ENCODE results near the gene PAM16. TPM values are rescaled to one million over a fixed set of nuclear protein-coding genes. Genes with fewer than 3 reads are reported as not detected.
A peak's percentile ranks its signal among the peaks of the same experiment; 100 is the strongest.

The PAM16 gene
- total RNA-seq, 1 experiment from 2014 or later: 80.4 TPM

- no peak overlapping the region for H3K9ac ChIP-seq (ENCODE audit: extremely low read depth, insufficient read length, low read length)
- peak; percentile 94 for DNase-seq
Measured at GRCh38 chr16:4392382-4393239, 41.5 kb upstream of the PAM16 start.

More at GRCh38 chr16:4392382-4393239, 41.5 kb upstream of the PAM16 start:
- TF ChIP-seq, protein P1, sequence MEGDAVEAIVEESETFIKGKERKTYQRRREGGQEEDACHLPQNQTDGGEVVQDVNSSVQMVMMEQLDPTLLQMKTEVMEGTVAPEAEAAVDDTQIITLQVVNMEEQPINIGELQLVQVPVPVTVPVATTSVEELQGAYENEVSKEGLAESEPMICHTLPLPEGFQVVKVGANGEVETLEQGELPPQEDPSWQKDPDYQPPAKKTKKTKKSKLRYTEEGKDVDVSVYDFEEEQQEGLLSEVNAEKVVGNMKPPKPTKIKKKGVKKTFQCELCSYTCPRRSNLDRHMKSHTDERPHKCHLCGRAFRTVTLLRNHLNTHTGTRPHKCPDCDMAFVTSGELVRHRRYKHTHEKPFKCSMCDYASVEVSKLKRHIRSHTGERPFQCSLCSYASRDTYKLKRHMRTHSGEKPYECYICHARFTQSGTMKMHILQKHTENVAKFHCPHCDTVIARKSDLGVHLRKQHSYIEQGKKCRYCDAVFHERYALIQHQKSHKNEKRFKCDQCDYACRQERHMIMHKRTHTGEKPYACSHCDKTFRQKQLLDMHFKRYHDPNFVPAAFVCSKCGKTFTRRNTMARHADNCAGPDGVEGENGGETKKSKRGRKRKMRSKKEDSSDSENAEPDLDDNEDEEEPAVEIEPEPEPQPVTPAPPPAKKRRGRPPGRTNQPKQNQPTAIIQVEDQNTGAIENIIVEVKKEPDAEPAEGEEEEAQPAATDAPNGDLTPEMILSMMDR (conservative IDR thresholded peaks at IDR 0.05): no peak
- Histone ChIP-seq H2AK5ac (ENCODE audit: insufficient read length, low read length) (peak overlapping the region; percentile 76), H3K4me1 (ENCODE audit: insufficient read depth, low read length) (peaks cover 5% of the 10 kb centered on the region; the same call in 1 of the 2 replicates), H3K9me3 (ENCODE audit: control insufficient read depth, low read depth, low read length) (no peaks in the 10 kb centered on the region), H4K91ac (ENCODE audit: insufficient read length, low read depth, low read length) (peak overlapping the region; percentile 88), H4K20me1 (ENCODE audit: control insufficient read depth, insufficient read depth, insufficient read length) (no peaks in the 10 kb centered on the region), H3K14ac (ENCODE audit: insufficient read depth, low read length) (peak overlapping the region; percentile 78), H3K18ac (ENCODE audit: insufficient read length, low read depth, low read length) (peak overlapping the region; percentile 89), H2BK12ac (ENCODE audit: insufficient read length, low read depth, low read length) (peak overlapping the region; percentile 59), H4K5ac (ENCODE audit: insufficient read length, low read depth, low read length) (peak overlapping the region; percentile 83), H3K4ac (ENCODE audit: low read depth, low read length) (peak overlapping the region; percentile 39), H3T11ph (ENCODE audit: low read length) (no peak overlapping the region), H2BK15ac (ENCODE audit: low read depth, low read length) (no peak overlapping the region), H3K23me2 (ENCODE audit: insufficient read length, low read depth, low read length, poor library complexity, severe bottlenecking) (no peaks in the 10 kb centered on the region), H3K27ac (ENCODE audit: insufficient read length, low read depth, low read length) (peak overlapping the region; percentile 83), H4K8ac (replicated peaks; ENCODE audit: insufficient read length, low read depth, low read length) (peak overlapping the region; percentile 86), H3K4me2 (ENCODE audit: insufficient read depth, insufficient read length, low read length) (peak overlapping the region; percentile 11), H2AFZ (ENCODE audit: low read length) (no peak overlapping the region), H3K23ac (ENCODE audit: insufficient read length, low read depth, low read length) (no peak overlapping the region), H3K56ac (ENCODE audit: insufficient read length, low read depth, low read length) (peak overlapping the region; percentile 74), H2BK120ac (ENCODE audit: low read depth, low read length, poor library complexity, severe bottlenecking) (peak overlapping the region; percentile 93), H3K79me2 (ENCODE audit: insufficient read depth, low read length) (no peaks in the 10 kb centered on the region), H3K79me1 (ENCODE audit: insufficient read depth, low read depth, low read length, poor library complexity, severe bottlenecking) (no peaks in the 10 kb centered on the region), H3K27me3 (ENCODE audit: insufficient read depth, low read length) (no peaks in the 10 kb centered on the region), H2BK20ac (ENCODE audit: low read depth, low read length, poor library complexity, severe bottlenecking) (peak overlapping the region; percentile 78), H2BK5ac (ENCODE audit: insufficient read length, low read length) (peak overlapping the region; percentile 80)
- H3K9me3 Mint-ChIP-seq: no peaks in the 10 kb centered on the region
- peak overlapping the region; percentile 97 to 99 (median 98) for H3K27ac Mint-ChIP-seq
- H3K36me3 Mint-ChIP-seq (ENCODE audit: insufficient read depth in 1 of 3, low read depth in 3 of 3): peaks cover 4 to 6% (median 5%) of the 10 kb centered on the region in 3 experiments; a peak in 3 of 7 replicates
- H3K4me1 Mint-ChIP-seq: peaks cover 41 to 50% of the 10 kb centered on the region in 2 experiments
- H3K4me3 Mint-ChIP-seq: peak overlapping the region; percentile 32 to 56
- no peaks in the 10 kb centered on the region for H3K27me3 Mint-ChIP-seq (ENCODE audit: low read depth)
- whole genome bisulfite sequencing (ENCODE audit: extremely low coverage, insufficient read length, low lambda C conversion rate): no CpG with 5 or more reads among the region's 27 CpGs
